Hindlimb muscle (tissue), 1 donor: Measurements from ENCODE around the gene SPRR1B. TPM values are rescaled to one million over a fixed set of nuclear protein-coding genes. Genes with fewer than 3 reads are reported as not detected.
"Not testable (repeated sequence)": the region's sequence is repeated elsewhere in the genome, so short reads cannot be mapped to it uniquely, and the experiment has no call there.

Source experiments
- DNase-seq: peaks from one replicate; pipeline ENCODE4 v3.0.0-alpha.2; 2013
- polyA plus RNA-seq: library from polyadenylated mRNA; unstranded; fragments of 120-200 nt; gene quantifications from one replicate; pipeline ENCODE4 v1.2.1, GENCODE V29; 2013; ENCODE audit not compliant: insufficient read length

SPRR1B gene
- polyA plus RNA-seq, 1 donor = 0.37 TPM

DNA sequence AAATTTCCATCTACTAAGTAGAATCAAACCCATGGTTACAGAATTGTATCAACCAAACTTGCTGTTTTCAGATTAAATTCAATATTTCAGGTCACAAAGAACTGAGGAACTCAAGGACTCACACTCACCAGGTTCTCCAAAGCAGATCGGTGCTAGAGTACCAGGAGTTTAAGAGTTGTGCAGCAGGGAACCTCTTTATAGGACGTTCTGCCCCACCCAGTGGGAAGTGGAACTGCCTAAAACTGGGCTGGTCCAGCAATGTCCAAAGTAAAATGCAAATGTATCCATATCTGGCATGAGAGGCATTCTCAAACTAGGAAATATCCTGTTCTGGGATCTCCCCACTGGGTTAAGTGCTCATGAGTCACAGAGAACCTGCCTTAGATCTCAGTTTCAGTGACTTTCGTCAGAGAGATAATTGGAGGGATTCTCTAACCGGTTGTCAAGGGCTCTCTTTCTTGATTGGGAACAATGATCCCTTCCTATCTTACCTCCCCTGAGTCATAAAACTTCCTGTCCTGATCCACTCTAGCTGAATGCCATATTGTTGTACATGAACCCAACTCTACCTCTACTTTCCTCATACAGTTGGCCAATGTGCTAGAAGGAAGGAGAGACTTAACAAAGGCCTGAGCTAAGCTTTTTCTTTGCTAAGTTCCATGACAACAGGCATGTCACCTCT is 10.1 kb downstream of the SPRR1B start, which contains the start of gene SPRR2D:
SPRR2D (minus strand) TSS at position 171 of the 682 bp plus-strand sequence. CDS start 774 bp downstream, outside the sequence.
- DNase-seq = no peak

DNA sequence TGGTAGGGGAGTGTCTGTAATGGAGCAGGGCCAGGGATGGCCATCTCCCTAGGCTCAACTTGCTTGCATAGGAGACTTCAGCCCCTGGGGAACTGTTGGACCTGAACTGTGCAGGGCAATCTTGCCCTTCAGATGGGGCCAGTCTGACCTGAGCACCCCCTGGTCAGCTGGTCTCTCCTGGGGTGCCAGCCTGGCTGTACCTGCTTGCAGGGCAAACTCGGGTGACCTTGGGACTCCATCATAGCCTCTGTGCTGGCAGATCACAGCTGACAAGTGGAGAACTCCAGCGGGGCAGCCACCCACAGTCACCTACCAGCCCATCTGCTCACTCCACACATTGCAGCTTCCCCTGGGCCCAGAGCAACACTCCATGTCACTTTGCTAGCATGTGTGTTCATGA is 18.2 kb downstream of the SPRR1B start:
- DNase-seq = no peak

DNA sequence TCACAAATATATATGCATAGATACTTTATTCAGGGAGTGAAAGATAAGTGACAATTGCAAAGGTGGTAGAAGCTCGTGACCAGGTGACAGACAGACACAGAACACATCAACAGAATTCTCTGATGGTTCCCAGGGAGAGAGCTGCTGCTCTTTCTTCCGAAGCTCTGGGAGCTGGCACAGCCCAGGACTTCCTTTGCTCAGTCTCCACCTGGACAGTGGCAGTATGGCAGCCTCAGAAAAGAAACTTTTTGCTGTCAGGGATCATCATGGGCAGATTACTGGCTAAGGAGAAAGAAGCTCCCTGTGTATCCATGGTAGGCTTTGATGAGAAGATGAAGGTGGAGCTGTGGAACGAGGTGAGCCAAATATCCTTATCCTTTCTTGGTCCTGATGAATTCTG is 25.1 kb downstream of the SPRR1B start:
- DNase-seq = not testable (repeated sequence)

DNA sequence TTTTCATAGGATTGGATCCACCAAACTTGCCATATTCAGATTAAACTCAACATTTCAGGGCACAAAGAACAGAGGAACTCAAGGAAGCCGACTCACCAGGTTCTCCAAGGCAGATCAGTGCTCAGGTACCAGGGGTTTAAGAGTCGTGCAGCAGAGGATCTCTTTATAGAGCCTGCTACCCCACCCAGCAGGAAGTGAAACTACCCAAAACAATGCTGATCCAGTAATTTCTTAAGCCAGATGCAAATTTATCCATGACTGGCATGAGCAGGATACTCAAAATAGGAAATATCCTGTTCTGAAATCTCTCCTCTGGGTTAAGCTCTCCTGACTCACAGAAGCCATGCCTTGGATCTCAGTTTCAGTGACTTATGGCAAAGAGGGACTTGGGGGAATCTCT is 26.4 kb downstream of the SPRR1B start, which contains the start of gene SPRR2A:
SPRR2A (minus strand) TSS at position 138 of the 400 bp plus-strand sequence. CDS start 777 bp downstream, outside the sequence.
- no peak for DNase-seq

DNA sequence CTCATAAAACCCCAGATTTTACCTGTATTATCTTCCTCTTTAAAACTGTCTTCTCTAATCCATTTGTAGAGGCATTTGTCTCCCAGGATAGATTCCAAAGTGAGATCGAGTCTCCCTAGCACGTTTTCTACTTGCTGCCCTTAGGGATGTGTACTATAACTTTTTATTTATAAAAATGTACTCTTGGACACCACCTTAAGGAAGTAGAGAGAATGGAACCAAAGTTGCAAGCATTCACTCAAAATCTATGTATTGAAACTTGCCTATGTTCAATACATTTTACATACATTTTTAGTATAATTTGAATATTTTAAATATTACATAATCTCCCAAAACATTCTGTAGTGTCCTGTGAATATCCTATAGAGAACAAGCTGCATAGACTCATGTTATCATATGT is 27.2 kb downstream of the SPRR1B start:
- no peak for DNase-seq

DNA sequence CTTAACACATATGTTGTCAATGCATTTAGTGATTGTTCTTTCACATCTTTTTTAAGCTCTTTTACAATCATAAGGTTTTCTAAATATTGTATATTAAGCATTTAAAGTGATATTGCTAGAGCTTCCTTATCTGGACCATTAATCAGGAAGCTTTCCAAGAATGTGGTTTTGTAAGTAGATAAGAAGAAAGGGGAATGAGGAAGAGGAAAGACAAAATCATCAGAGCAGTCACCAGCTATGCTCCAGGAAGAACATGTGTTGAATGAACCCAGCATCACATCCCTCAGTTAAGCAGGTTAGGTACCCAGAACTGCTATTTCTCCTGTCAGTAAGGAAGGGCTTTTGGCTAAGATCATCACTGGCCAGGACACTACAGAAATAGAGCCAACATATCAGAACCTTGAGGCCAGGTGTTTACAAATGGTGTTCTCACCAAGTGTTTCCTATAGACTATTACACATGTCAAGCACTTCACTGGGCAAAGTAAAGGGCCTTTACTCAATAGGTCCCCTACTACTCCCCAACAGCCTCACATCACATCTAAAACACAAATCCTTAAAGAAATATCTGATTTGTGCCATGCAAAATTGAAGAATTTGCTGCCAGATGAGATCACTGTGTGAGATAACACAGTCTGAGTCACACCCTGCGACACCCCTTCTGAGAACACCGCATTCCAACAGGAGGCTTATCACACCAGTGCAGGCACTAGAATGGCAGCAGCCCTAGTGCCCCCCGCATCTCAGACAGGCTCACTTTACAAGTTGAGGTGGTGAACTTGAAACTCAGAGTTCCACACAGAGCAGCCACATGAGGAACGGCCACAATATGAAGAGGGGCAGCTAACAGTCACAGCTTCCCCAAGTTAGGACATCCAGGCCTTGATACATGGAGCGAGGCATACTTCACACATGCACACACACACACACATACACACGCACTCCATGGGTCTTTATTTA is 28.1 kb downstream of the SPRR1B start:
- no peak for DNase-seq

DNA sequence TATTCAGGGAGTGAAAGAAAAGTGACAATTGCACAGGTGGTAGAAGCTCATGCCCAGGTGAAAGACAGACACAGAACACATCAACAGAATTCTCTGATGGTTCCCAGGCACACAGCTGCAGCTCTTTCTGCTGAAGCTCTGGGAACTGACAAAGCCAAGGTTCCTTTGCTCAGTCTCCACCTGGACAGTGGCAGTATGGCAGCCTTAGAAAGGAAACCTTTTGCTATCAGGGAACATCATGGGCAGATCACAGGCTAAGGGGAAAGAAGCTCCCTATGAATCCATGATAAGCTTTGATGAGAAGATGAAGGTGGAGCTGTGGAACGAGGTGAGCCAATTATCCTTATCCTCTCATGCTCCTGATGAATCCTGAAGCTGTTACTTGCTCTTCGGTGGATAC is 39.2 kb downstream of the SPRR1B start:
- no peak for DNase-seq

DNA sequence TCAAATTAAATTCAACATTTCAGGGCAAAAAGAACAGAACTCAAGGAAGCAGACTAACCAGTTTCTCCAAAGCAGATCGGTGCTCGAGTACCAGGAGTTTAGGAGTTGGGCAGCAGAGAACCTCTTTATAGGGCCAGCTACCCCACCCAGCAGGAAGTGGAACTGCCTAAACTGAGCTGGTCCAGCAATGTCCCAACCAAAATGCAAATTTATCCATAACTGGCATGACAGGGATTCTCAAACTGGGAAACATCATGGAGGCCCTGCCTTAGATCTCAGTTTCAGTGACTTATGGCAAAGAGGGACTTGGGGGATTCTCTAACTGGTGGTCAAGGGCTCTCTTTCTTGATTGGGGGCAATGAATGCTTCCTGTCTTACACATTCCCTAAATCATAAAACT is 40.5 kb downstream of the SPRR1B start, which contains the start of gene SPRR2B:
SPRR2B (minus strand) TSS at position 101 of the 400 bp plus-strand sequence. CDS start 772 bp downstream, outside the sequence.
- DNase-seq = no peak

DNA sequence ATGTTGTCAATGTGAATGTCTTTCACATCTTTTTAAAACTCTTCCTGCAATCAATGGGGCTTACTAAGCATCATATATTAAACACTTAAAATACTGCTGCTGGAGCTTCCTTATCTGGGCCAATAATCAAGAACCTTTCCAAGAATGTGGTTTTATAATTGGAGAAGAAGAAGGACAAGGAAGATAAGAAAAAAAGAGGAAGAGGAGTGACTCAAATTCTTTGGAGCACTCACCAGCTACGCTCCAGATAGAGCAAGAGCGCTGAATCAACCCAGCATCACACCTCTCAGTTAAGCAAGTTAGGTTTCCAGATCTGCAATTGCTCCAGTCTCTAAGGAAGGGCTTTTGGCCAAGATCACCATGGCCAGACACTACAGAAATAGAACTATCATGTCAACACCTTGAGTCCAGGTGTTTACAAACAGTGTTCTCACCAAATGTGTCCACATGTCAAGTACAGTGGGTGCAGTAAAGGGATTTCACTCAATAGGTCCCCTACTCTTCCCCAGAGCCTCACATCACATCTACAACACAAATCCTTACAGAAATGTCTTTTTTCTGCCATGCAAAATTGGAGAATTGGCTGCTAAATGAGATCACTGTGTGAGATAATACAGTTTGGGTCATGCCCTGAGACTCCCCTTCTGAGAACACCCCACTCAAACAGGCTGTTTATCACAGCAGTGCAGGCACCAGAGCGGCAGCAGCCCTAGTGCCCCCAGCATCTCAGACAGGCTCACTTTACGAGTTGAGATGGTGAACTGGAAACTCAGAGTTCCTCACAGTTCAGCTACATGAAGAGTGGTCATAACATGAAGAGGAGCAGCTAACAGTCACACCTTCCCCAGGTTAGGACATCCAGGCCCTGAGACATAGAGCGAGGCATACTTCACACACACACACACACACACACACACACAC is 42.1 kb downstream of the SPRR1B start:
- no peak for DNase-seq

- DNase-seq = no peak
These were observed 50.7 kb downstream of the SPRR1B start for GRCh38 chr1:153081736-153082135.

Other genes with a start within 250 kb of the SPRR1B start
- not detected for gene LCE1E, start 244.9 kb upstream of the SPRR1B start, polyA plus RNA-seq
- gene LCE1D, start 234.5 kb upstream of the SPRR1B start, polyA plus RNA-seq = not detected
- not detected for gene LCE1C, start 224.6 kb upstream of the SPRR1B start, polyA plus RNA-seq
- not detected for gene LCE1B, start 219.2 kb upstream of the SPRR1B start, polyA plus RNA-seq
- gene LCE1A, start 203.7 kb upstream of the SPRR1B start, polyA plus RNA-seq = not detected
- gene LCE6A, start 188.3 kb upstream of the SPRR1B start, polyA plus RNA-seq = not detected
- not detected for gene LCE7A, start 171.2 kb upstream of the SPRR1B start, polyA plus RNA-seq
- gene SMCP, start 152.9 kb upstream of the SPRR1B start, polyA plus RNA-seq = not detected
- 0.36 TPM for gene IVL, start 122.7 kb upstream of the SPRR1B start, polyA plus RNA-seq
- not detected for gene SPRR5, start 84.0 kb upstream of the SPRR1B start, polyA plus RNA-seq
- gene SPRR4, start 60.6 kb upstream of the SPRR1B start, polyA plus RNA-seq = not detected
- gene SPRR1A, start 47.1 kb upstream of the SPRR1B start, polyA plus RNA-seq = not detected
- gene SPRR3, start 29.5 kb upstream of the SPRR1B start, polyA plus RNA-seq = not detected
- gene SPRR2D, start 9.9 kb downstream of the SPRR1B start, polyA plus RNA-seq = not detected
- gene SPRR2A, start 26.3 kb downstream of the SPRR1B start, polyA plus RNA-seq = not detected
- not detected for gene SPRR2B, start 40.4 kb downstream of the SPRR1B start, polyA plus RNA-seq
- not detected for gene SPRR2E, start 63.3 kb downstream of the SPRR1B start, polyA plus RNA-seq
- not detected for gene SPRR2F, start 82.3 kb downstream of the SPRR1B start, polyA plus RNA-seq
- not detected for gene SPRR2G, start 119.7 kb downstream of the SPRR1B start, polyA plus RNA-seq
- not detected for gene LELP1, start 172.2 kb downstream of the SPRR1B start, polyA plus RNA-seq
- gene PRR9, start 186.4 kb downstream of the SPRR1B start, polyA plus RNA-seq = not detected
- gene LORICRIN, start 228.5 kb downstream of the SPRR1B start, polyA plus RNA-seq = not detected